ENCODE data around the gene COL5A2.

- TF ChIP-seq CTCF (IDR thresholded peaks at IDR 0.05) (no peak), EZH2 (IDR thresholded peaks at IDR 0.05) (no peak)
These were observed 92.9 kb downstream of the COL5A2 start for GRCh38 chr2:189086710-189087109.
